Measurements from ENCODE around the gene INPP5B.
A peak's percentile ranks its signal among the peaks of the same experiment; 100 is the strongest.

- TF ChIP-seq CTCF (conservative IDR thresholded peaks at IDR 0.05; ENCODE audit: low read depth, low read length) = peak; percentile 11; the same call in 1 of the 2 replicates
- TF ChIP-seq EZH2 (IDR thresholded peaks at IDR 0.05; ENCODE audit: low read length, unreplicated experiment) = no peak
- TF ChIP-seq EZH2phosphoT487 (IDR thresholded peaks at IDR 0.05; ENCODE audit: borderline replicate concordance, low read length) = no peak
Observed at GRCh38 chr1:37860346-37860666, 86.5 kb downstream of the INPP5B start.

Data from PC-3 (cell line).